Right lobe of liver (tissue), 6 donors: ENCODE measurements around the gene PSMA7. TPM values are rescaled to one million over a fixed set of nuclear protein-coding genes. Genes with fewer than 3 reads are reported as not detected.

ENCODE experiments used
- ATAC-seq, 4 donors: fragments of 200-7000 bp; cut with Tn5 transposase; one replicate each; pipeline ENCODE4 v1.9.1; 2020; ENCODE audit warnings: mild to moderate bottlenecking in 4 of 4, moderate library complexity in 4 of 4
- DNase-seq, 3 donors: peaks; one replicate each; pipeline ENCODE4 v3.0.0-alpha.2; 2020
- H3K27ac ChIP-seq, 3 donors: fragments of 200-600 bp; one replicate each; pipeline ENCODE4 v1.8.0; 2022
- H3K27me3 ChIP-seq, 2 donors: fragments of 200-600 bp; one replicate each; pipeline ENCODE4 v1.8.0; 2022
- H3K36me3 ChIP-seq, 4 donors: fragments of 200-600 bp; sonication (generic) in 1 of 4; one replicate each; pipeline versions ENCODE4 v1.5.1 to v1.8.0; 2017 to 2022; ENCODE audit warnings: control low read depth in 1 of 4
- H3K4me1 ChIP-seq, 4 donors: fragments of 200-600 bp; sonication (generic) in 1 of 4; one replicate each; pipeline versions ENCODE4 v1.5.1 to v1.8.0; 2017 to 2022; ENCODE audit warnings: control low read depth in 1 of 4
- H3K4me3 ChIP-seq, 3 donors: fragments of 200-600 bp; one replicate each; pipeline ENCODE4 v1.8.0; 2022
- H3K9me3 ChIP-seq, 4 donors: fragments of 200-600 bp; sonication (generic) in 1 of 4; one replicate each; pipeline versions ENCODE4 v1.5.1 to v1.8.0; 2017 to 2022; ENCODE audit warnings: control low read depth in 1 of 4
- POLR2A ChIP-seq: fragments of 450-650 bp; IDR thresholded peaks from one replicate; pipeline ENCODE4 v1.6.1; 2017; ENCODE audit warnings: antibody characterized with exemption, mild to moderate bottlenecking
- WGBS: methylation state at CpG from one replicate; pipeline ENCODE4 v1.1.6; 2018; ENCODE audit warnings: low coverage, low lambda C conversion rate; ENCODE audit not compliant: insufficient coverage; ENCODE audit errors: missing lambda C conversion rate; 5-methylcytosine and 5-hydroxymethylcytosine counted together
- intact Hi-C, 2 donors: fragments of 100-400 bp; cut with DNase I; formaldehyde crosslinking; loops; one replicate each; pipeline versions ENCODE4 v1.11.2 to v1.14.1; 2022
- total RNA-seq, 6 experiments: library from RNA; depleted of rRNA in 2 of 6; stranded (reverse); fragments of >200 nt in 2 of 6; fragmentation: NEBNext Ultra II Directional in 3 of 6; extraction: Animal tissue kit (Norgen Biotek cat#: 25700) in 3 of 6; gene quantifications; one replicate each; pipeline versions ENCODE4 v1.1.0 to v1.2.4, GENCODE V29; 2016 to 2023
- TF ChIP-seq, protein P1 (sequence below), 4 donors: fragments of 200-600 bp in 3 of 4; fragments of 450-650 bp in 1 of 4; IDR thresholded peaks; one replicate each; pipeline versions ENCODE4 v1.5.1 to v1.8.0; 2016 to 2022; ENCODE audit warnings: antibody characterized with exemption in 4 of 4, mild to moderate bottlenecking in 2 of 4
- donor health status: DM: no; HTN: yes; CAD: no.
- donor health status: DM: no; HTN: no; CAD: no.
- donor health status: DM: no; HTN: no; CAD: no.
- donor health status: DM: no; HTN: yes; CAD: no.
- donor health status: DM: no; HTN: yes; CAD: no.

PSMA7 gene
- total RNA-seq, 6 experiments from 2014 or later = 108 to 268 (median 116) TPM

DNA sequence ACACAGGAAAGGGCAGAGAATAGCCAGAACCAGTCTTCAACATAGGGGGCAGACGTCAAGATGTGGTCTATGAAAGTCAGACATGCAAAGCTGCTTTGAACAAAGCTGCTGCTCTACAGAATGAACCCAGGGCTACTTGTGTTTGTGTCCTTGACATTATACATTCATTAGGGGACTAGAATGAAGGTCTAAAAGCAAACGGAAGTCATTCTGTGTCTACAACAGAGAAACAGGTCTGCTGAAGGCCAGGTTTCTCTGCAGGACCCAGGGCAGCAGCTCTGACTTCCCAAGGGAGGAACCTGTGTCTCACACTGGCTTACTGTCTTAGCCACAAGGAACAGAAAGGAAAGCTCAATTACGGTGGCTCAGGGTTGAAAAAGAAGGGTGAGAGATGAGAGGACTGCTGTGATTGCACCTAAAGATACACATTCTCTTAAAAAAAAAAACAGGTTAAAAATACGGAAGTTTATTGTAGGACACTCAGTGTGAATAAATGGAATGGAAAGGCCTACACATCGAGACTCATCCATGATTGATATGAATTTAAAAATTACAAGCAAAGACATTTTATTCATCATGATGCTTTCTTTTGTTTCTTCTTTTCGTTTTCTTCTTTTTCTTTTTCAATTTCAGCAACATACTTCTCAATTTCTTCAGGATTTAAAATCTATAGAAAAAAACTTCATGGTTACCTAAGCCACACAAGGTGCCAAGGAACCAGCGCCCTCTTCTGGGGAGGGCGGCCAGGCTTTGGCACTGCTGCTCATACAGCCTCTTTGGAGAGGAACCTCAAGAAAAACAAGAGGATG lies 6.7 kb downstream of the PSMA7 start:
- peaks cover 23 to 70% (median 47%) of the 10 kb centered on the region in 4 donors for H3K36me3 ChIP-seq
- no peaks in the 10 kb centered on the region for H3K9me3 ChIP-seq
- H3K4me1 ChIP-seq = peaks cover 0 to 27% (median 11%) of the 10 kb centered on the region in 4 donors
- DNase-seq (peak in 1 of 3 donors; percentile 57), ATAC-seq (peak; percentile 29 to 49 (median 42))
- H3K27ac ChIP-seq = peak overlapping the region in 1 of 3 donors; percentile 14
- intact Hi-C loops = loop anchor here (5.0 to 10.0 kb wide), 2 partner anchors 69 to 122 kb away; partner anchors contain the start of gene TAF4 (in 1 of the 2)
- TF ChIP-seq, protein P1, sequence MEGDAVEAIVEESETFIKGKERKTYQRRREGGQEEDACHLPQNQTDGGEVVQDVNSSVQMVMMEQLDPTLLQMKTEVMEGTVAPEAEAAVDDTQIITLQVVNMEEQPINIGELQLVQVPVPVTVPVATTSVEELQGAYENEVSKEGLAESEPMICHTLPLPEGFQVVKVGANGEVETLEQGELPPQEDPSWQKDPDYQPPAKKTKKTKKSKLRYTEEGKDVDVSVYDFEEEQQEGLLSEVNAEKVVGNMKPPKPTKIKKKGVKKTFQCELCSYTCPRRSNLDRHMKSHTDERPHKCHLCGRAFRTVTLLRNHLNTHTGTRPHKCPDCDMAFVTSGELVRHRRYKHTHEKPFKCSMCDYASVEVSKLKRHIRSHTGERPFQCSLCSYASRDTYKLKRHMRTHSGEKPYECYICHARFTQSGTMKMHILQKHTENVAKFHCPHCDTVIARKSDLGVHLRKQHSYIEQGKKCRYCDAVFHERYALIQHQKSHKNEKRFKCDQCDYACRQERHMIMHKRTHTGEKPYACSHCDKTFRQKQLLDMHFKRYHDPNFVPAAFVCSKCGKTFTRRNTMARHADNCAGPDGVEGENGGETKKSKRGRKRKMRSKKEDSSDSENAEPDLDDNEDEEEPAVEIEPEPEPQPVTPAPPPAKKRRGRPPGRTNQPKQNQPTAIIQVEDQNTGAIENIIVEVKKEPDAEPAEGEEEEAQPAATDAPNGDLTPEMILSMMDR (IDR thresholded peaks at IDR 0.05) = peak; percentile 46 to 85 (median 76)
- no peak for TF ChIP-seq POLR2A
- no peaks in the 10 kb centered on the region for H3K27me3 ChIP-seq
- WGBS = 54% methylated on average over 8 of the region's 8 CpGs
- H3K4me3 ChIP-seq = no peak overlapping the region

DNA sequence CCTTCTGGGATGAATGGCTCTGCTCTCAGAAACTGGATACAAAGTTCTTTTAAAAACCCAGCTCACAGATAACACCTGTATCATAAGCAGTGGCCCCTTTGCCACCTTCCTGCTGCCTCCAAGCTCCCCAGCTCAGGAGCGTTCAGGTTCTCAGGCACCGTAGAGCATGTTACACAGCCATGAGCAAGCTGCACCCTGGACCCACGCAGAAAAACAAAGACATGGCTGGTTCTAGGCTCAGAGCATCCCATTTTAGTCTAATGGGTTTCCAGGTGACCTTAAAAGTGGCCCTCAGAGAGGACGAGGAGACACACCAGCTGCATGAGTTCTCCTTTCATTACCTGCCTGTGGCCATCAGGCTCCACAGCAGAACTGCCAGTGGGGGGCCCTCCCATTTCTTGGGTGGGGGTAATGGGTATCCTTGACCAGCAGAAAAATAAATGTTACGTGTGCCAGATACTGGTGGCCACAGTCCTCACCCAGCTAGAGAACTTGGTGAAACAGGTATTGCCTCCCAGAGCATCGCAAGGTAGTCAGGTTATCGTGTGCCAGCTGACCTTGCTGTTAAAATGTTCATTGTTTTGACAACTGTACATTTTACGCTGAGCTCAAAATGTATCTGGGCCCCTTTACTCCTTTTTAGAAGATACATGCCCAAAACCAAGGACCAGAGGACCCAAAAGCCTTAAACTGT lies 7.5 kb downstream of the PSMA7 start:
- Histone ChIP-seq H3K9me3 (no peaks in the 10 kb centered on the region), H3K27ac (peak overlapping the region in 2 of 3 donors; percentile 3 to 47), H3K4me3 (no peak overlapping the region), H3K27me3 (no peaks in the 10 kb centered on the region), H3K4me1 (peaks cover 0 to 20% (median 7%) of the 10 kb centered on the region in 4 donors), H3K36me3 (peaks cover 23 to 76% (median 53%) of the 10 kb centered on the region in 4 donors)
- no peak for TF ChIP-seq POLR2A
- TF ChIP-seq, protein P1 (IDR thresholded peaks at IDR 0.05) = no peak
- no peak for DNase-seq
- intact Hi-C loops = loop anchor here (5.0 to 10.0 kb wide), 2 partner anchors 68 to 121 kb away; partner anchors contain the start of gene TAF4 (in 1 of the 2)
- whole genome bisulfite sequencing = 69% methylated on average over 5 of the region's 8 CpGs
- ATAC-seq = no peak

- WGBS = 14% methylated on average over 7 of the region's 11 CpGs
- H3K36me3 ChIP-seq = peaks cover 19 to 76% (median 52%) of the 10 kb centered on the region in 4 donors
- intact Hi-C loops = loop anchor here (5.0 to 10.0 kb wide), 2 partner anchors 67 to 120 kb away; partner anchors contain the start of gene TAF4 (in 1 of the 2)
- H3K9me3 ChIP-seq = no peaks in the 10 kb centered on the region
- peaks cover 0 to 17% (median 6%) of the 10 kb centered on the region in 4 donors for H3K4me1 ChIP-seq
- DNase-seq (peak; percentile 77 to 88 (median 86)), ATAC-seq (peak; percentile 79 to 85 (median 81))
- H3K27ac ChIP-seq = peak overlapping the region; percentile 3 to 47 (median 22)
- no peak for TF ChIP-seq POLR2A
- TF ChIP-seq, protein P1 (IDR thresholded peaks at IDR 0.05) = no peak
- H3K4me3 ChIP-seq = no peak overlapping the region
- no peaks in the 10 kb centered on the region for H3K27me3 ChIP-seq
Observed at GRCh38 chr20:62134735-62135231, 8.4 kb downstream of the PSMA7 start.

DNA sequence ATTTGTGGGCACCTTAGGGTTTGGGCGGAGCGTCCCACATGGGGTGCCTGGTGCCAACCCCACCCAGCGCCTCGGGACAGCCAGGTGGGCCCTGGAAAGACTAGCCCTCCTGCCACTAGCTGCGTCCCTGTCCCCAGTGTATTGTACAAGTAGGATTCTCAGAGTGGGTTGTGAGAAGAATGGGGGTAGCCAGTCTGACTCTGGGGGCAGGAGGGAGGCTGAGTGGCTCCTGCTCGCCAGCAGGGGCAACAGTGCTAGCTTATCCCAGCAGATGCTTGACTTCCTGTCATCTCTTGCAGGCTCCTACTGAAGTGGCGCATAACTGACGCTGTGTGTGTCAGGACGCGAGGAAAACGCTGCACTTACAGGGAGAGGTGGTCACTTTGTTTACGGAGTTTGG lies 9.3 kb downstream of the PSMA7 start:
- Histone ChIP-seq H3K4me1 (peaks cover 0 to 17% (median 6%) of the 10 kb centered on the region in 4 donors), H3K27me3 (no peaks in the 10 kb centered on the region), H3K36me3 (peaks cover 10 to 75% (median 47%) of the 10 kb centered on the region in 4 donors), H3K9me3 (no peaks in the 10 kb centered on the region), H3K27ac (peak overlapping the region in 1 of 3 donors; percentile 47), H3K4me3 (no peak overlapping the region)
- ATAC-seq (no peak), DNase-seq (no peak)
- 66% methylated on average over 6 of the region's 12 CpGs for WGBS
- TF ChIP-seq, protein P1 (IDR thresholded peaks at IDR 0.05) = no peak
- TF ChIP-seq POLR2A = no peak
- intact Hi-C loops = loop anchor here (10.0 kb wide), 1 partner anchor 119 kb away; no protein-coding TSS in a partner anchor
